Frontal cortex (tissue), 4 donors: Measurements from ENCODE around the gene USP40. TPM values are rescaled to one million over a fixed set of nuclear protein-coding genes. Genes with fewer than 3 reads are reported as not detected.

Experiments used
- DNase-seq, 2 donors: peaks; one replicate each; pipeline ENCODE4 v3.0.0; 2012; ENCODE audit warnings: low spot score in 2 of 2
- FAIRE-seq: peaks from 2 replicates; lab custom pipeline; 2012; peaks lifted over from hg19 to GRCh38; lab: Jason Lieb, UNC
- total RNA-seq: library from RNA; depleted of rRNA; stranded (reverse); fragments of >200 nt; gene quantifications from one replicate; pipeline ENCODE4 v1.2.3, GENCODE V29; 2014
- donor health status: control.
- donor health status: control.
- donor health status: control.

USP40 gene
- total RNA-seq, 1 donor from 2014 or later: 5.3 TPM

DNA sequence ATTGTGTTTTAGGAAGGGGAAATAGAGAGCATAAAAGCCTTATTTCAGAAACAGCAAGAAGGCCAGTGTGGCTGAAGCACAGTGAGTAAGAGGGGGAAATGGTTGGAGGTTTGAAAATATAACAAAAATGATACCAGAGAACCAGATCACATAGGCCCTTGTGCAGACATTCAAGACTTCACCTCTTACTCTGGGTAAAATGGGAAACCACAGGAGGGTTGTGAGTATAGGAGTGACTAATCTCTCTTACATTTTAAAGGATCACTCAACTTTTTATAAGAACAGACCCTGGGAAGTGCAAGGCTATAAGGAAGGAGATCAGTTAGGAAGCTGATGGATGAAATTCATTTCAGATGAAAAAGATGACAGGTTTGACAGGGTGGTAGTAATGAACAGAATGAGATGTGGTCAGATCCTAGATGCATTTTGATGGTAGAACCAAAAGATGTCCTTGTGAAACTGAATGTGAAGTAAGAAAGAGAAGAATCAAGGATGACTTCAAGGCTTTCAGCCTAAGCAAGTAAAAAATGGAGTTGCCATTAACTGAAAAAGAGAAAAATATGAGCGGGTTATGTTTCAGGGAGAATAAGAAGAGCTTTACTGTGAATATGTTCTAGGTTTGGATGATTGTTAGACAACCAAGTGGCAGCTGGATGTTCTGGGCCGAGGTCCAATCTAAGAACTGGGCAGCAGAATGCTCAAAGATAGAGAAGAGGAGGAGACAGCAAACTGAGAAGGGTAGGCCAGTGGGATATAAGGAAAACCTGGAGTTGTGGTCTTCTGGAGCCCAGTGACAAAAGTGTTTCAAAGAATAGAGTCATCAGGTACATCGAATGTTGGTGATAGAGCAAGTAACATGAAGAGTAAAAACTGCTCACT, 65.1 kb downstream of the USP40 start:
- DNase-seq: no peak

GRCh38 chr2:233499928-233500327, 66.7 kb downstream of the USP40 start:
- DNase-seq (no peak), FAIRE-seq (no peak)

More for the DNA sequence above, 65.1 kb downstream of the USP40 start:
- no peak for FAIRE-seq

- no peak for FAIRE-seq
- DNase-seq: no peak
These were observed 68.5 kb downstream of the USP40 start for GRCh38 chr2:233498126-233498525.

DNA sequence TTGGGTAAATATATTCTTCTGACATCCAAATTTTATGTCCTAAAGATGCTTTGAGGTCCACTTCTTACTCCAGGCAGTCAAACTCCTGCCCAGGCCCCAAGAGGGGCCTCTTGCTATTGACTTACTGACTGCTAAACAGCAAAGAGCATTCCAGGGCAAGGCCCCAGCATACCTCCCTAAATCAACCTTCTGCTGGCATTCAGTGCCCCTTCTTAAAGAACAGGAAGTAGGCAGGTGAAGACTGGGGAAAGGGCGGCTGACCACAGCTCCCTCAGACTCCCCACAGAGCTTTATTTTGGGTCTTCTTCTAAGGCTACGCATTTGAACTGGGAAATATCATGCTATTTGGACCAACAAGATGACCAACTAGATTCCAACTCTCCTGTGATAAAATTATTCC, 68.9 kb downstream of the USP40 start:
- DNase-seq (no peak), FAIRE-seq (no peak)

GRCh38 chr2:233495503-233496496, 70.8 kb downstream of the USP40 start:
- FAIRE-seq (peak; percentile 60), DNase-seq (no peak)

GRCh38 chr2:233492751-233493150, 73.8 kb downstream of the USP40 start:
- DNase-seq (no peak), FAIRE-seq (no peak)

DNA sequence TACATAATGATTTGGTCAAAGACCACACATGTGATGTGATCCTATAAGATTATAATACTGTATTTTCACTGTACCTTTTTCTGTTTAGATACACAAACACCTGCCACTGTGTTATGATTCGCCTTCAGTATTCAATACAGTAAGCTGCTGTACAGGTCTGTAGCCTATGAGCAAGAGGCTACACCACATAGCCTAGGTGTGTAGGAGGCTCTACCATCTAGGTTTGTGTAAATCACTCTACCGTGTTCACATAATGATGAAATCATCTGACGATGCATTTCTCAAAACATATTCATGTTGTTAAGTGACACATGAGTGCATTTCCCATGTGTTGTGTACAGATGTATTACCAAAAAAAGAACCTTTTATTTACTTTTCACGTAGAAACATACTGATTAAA, 74.5 kb downstream of the USP40 start:
- FAIRE-seq: no peak

DNA sequence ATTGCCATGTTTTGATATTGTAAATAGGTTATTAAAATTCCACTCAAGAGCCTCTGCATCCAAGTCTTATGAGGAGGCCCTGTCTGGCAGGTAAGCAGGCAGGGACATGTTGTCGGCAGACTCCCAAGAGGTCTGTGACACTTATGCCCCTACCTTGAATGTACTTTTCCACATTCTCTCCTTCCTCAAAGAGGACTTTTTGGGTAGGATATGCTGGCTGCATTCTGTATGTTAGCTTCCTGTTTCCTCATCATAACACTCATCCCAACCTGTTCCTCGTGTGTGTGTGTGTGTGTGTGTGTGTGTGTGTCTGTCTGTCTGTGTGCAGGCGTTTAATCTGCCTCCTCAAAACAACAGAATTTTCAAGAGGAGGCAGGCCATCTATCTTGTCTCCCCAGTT, 75.3 kb downstream of the USP40 start:
- FAIRE-seq (no peak), DNase-seq (no peak)

More for the DNA sequence above, 74.5 kb downstream of the USP40 start:
- no peak for DNase-seq

- FAIRE-seq (no peak), DNase-seq (no peak)
These were observed 75.8 kb downstream of the USP40 start for GRCh38 chr2:233490831-233491230.

DNA sequence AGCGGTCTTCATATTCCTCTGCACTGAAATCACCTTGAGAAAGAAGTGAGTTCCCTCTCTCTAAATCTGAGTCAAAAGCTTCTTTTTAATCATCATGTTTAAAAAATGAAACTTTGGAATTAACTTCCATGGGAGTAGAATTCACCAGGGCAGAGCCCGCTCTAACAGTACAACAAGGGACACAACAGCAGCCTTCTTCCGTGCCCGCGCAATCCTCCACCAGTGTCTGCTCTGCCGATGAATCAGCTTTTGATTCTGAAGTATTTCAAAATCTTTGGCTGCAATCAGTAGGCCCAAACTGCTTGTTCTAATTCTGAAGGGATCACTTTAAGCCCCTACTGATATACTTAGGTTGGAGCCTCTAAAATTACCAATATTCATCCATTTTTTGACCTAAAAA, 76.9 kb downstream of the USP40 start:
- no peak for DNase-seq
- FAIRE-seq: no peak

DNA sequence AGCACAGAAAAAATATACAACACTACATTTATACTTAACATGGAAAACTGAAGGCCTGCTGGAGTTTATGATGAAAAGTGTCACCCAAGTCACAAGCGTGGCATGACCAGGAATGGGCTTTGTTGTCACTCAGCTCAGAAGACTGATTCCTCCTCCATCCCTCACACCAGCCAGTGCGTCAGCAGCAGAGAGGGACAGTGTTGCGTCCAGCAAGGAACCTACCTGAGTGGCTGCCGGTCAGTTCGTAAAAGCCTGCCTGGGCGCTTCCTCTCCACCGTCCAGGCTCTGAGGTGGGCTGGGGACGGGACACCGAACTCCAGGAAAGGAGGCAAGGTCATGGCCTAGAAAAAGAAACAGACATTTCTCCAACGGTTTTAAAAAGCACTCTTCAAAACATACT, 77.4 kb downstream of the USP40 start:
- DNase-seq: no peak
- no peak for FAIRE-seq

- FAIRE-seq (no peak), DNase-seq (no peak)
These were observed 78.7 kb downstream of the USP40 start for GRCh38 chr2:233487748-233488345.

DNA sequence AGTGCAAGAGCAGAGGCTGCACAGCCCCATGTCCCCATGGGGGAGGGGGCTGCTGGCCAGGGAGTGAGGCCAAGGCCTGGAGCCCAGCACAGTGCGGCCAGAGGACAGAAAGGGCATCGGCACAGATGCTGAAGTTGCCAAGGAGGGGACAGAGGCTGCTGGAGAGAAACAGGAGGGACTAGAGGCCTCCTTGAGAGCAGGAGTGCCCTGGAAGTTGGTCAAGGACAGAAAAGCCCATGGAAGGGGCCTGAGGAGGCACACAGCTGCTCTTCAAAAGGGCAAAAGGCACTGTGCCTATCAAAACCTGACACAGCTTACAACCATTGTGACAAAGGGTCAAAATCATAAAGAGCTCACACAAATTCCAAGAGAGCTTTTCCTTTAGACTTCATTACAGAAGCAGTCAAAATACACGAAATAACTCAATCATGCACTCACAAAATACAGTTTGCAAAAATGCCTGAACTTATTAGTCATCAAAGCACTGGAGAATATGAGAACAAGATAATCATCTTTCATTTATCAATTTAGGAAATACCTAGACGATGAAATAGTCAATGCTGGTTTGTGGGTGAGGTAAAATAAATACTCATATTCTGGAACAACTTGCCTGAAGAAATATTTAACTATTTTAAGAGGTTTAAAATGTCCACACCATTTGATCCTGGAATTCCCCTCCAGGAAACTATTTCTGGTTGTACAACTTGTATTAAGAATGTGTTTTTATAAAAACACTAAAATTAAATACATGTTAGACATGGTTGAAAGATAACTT, 79.6 kb downstream of the USP40 start:
- no peak for DNase-seq
- FAIRE-seq: no peak

- DNase-seq: no peak
- FAIRE-seq: no peak
These were observed 80.2 kb downstream of the USP40 start for GRCh38 chr2:233486357-233486756.

DNA sequence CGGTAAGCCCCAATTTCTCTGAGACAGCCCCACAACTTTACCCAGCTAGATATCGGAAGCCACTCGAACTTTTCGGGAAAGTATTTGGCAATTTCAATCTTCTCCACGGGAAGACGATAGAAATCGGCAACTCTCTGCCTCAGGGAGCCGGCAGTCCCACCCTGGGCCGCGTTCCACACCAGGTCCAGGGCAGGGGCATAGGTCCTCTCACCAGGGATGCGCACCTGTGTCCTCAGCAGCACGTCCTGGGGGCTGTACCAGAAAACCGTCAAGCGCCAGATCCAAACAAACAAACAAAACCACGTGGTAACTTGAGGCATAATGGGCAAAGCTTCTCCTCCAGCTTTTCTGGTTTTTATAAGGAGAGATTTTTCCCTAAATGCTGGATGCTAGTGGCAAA, 80.9 kb downstream of the USP40 start:
- no peak for DNase-seq
- no peak for FAIRE-seq

- DNase-seq: no peak
- no peak for FAIRE-seq
These were observed 84.0 kb downstream of the USP40 start for GRCh38 chr2:233482616-233483015.

- DNase-seq: no peak
- no peak for FAIRE-seq
These were observed 85.0 kb downstream of the USP40 start for GRCh38 chr2:233481368-233482142.

DNA sequence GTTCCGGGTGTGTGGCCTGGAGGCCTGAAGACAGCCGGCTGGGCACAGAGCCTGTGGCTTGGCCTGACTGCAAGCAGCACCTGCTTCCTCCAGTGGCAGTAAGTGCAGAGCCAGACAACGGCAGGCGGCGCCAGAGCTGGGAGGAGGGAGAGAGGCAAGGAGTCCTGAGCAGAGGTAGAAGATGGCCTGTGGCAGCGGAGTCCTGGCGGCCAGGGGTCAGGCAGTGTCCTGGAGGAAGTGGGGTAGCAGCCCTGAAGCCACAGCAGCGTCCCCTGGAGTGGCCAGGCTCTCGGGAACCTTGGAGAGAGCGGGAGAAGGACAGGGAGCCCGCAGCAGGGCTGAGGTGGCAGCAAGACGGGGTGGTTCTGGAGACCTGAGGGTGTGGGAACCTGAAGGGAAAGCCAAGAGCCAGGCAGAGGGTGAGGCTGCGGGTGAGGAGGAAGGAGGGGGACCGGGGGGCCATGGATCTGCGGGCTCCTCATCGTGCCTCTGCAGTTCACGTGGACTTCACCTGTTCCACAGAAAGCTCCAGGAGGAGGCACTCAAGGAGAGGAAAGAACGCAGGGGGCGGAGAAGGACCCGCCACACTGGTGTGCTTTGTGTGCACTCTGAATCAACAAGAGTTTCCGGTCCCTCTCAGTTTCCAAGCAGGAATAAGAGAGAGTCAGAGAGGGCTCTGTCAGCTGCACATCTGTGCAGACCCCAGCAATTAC, 85.9 kb downstream of the USP40 start:
- no peak for DNase-seq

More for the DNA sequence above, 85.9 kb downstream of the USP40 start:
- no peak for FAIRE-seq
